GM21526 (cell line): ENCODE results near the gene MAPK13.
"Not testable (repeated sequence)": the region's sequence is repeated elsewhere in the genome, so short reads cannot be mapped to it uniquely, and the experiment has no call there.

Experiments used
- ATAC-seq: cut with Tn5 transposase; IDR thresholded peaks from one replicate; pipeline ENCODE4 v1.9.1; 2021; ENCODE audit warnings: moderate library complexity; ENCODE audit not compliant: unreplicated experiment, low FRiP score

Gene MAPK13

GRCh38 chr6:36126553-36127458 lies 3.5 kb upstream of the MAPK13 start:
- no peak for ATAC-seq

GRCh38 chr6:36127462-36128016 lies 2.8 kb upstream of the MAPK13 start:
- ATAC-seq, result no peak

- no peak for ATAC-seq
Observed at GRCh38 chr6:36128073-36128472, 2.2 kb upstream of the MAPK13 start.

DNA sequence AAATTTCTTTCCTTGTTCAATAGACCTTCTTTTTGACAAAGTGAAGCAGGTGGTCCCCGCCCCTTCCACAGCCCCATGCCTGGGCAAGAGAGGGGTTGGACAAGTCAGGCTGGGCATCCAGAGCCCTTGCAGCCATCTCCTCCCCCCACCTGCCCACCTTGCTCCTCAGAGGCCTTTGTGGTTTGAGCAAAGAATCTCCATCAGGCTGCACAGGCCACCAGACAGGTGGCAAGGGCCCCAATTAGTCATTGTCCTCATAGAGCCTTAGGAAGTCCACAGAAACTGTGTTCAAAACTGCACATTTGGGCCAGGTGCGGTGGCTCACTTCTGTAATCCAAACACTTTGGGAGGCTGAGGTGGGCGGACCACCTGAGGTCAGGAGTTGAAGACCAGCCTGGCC lies 1.5 kb upstream of the MAPK13 start:
- ATAC-seq, result no peak

GRCh38 chr6:36129334-36129733 lies 979 bp upstream of the MAPK13 start:
- not testable (repeated sequence) for ATAC-seq

DNA sequence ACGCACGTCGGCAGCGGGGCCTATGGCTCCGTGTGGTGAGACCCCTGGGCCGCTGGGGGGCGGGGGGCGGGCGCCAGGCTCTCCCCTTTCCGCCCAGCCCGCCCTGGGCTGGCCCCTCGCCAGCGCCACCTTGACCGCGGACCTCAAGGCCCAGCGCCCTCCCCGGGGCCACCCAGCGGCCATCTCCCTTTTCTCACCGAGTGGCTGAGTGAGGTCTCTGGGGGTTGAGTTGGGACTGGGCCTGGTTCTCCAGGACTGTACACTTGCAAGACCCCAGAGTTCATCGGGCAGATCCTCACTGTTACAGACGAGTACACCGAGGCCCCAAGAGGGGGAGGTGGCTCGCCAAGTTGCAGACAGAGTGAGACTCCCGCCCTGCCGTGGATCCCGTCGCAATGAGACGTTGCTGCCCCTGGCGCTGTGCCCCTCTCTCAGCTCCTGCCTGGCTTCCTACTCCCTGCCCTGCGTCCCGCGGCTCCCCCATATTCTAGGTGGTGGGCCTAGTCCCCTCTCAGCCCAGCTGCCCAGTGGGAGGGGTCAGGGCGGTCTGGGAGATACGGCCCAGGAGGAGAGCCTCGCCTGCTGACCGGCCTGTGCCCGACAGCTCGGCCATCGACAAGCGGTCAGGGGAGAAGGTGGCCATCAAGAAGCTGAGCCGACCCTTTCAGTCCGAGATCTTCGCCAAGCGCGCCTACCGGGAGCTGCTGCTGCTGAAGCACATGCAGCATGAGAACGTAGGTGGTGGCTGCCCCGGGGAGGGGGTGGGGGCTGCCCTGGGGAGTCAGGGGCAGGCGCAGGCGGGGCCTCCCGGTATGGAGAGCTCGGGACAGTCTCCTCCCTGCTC lies 576 bp downstream of the MAPK13 start:
- peak; percentile 19 for ATAC-seq

DNA sequence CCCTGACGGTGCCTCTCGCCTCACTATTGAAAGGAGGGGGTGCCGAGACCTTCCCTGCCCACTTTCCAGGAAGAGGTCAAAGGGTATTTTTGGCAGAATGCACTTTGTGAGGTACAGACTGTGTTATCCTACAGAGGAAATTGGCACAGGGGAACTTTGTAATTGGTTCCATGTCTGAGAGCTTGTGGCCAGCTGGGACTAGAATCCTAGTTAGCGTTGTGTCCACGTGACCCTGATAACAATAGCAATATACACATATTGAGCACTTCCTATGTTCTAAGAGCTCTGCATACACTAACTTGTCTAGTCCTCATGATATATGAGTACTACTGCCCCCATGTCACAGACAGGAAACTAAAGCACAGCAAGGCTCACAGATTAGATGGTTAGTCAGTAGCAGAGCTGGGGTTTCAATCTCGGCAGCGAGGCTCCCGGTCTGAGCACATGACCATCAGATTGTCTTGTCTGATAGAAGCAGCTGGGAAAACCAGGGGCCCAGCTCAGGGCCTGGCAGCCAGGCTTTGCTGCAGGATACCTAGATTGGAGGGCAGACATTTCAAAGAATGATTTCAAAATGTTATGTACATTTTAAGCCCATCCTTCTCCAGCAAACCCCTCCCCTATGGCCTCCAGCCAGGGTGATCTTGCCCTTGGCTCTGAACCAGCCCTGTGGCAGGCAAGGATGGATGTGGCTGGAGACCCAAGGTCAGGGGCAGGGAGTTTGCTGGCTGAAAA lies 1.4 kb downstream of the MAPK13 start:
- ATAC-seq, result peak; percentile 77

DNA sequence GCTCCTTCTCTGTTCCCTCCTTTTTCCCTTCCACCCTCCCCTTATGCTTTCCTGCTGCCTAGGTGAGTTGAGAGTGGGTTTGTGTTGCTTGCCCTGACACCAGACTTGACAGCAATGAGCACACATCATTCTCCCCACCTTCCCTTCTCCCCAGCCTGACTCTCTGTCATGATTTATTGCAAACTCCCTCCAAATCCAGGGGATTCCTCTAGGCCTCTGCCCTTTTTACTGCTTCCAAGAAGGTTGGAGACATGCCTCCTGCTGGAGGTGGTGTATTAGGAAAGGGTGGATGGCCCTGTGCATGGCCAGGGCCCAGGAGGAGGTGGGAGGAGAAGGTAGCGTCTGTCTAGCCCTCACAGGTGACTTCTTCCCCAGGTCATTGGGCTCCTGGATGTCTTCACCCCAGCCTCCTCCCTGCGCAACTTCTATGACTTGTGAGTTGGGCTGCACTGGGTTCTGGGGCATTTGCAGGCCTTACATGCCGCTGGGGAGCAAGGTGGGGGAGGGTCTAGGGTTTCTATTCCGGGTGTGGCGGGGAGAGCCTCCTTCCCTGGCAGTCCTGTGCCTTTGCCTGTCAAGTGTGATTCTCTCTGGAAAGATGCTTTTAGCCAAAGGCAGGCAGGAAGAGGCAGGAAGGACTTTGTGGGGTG lies 2.1 kb downstream of the MAPK13 start:
- ATAC-seq, result no peak

GRCh38 chr6:36133148-36133547 lies 2.8 kb downstream of the MAPK13 start:
- ATAC-seq, result no peak

DNA sequence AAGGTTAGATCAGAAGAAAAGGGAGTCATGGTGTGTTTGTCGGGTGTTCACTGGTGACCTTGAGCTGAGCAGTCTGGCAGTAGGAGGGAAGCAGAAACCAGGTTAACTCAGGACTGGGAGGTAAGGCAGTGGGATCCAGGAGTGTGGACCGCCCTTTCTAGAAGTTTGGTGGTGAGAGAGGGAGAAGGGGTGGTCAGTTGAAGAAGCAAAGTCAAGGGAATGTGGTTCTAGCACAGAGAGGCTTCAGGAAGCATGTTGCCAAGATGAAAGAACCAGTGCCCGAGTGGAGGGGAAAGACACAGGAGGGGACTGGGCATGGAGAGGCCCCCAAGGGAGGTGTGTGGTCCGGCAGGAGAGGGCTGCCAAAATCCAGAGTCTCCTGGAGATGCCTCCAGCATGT lies 3.6 kb downstream of the MAPK13 start:
- no peak for ATAC-seq

DNA sequence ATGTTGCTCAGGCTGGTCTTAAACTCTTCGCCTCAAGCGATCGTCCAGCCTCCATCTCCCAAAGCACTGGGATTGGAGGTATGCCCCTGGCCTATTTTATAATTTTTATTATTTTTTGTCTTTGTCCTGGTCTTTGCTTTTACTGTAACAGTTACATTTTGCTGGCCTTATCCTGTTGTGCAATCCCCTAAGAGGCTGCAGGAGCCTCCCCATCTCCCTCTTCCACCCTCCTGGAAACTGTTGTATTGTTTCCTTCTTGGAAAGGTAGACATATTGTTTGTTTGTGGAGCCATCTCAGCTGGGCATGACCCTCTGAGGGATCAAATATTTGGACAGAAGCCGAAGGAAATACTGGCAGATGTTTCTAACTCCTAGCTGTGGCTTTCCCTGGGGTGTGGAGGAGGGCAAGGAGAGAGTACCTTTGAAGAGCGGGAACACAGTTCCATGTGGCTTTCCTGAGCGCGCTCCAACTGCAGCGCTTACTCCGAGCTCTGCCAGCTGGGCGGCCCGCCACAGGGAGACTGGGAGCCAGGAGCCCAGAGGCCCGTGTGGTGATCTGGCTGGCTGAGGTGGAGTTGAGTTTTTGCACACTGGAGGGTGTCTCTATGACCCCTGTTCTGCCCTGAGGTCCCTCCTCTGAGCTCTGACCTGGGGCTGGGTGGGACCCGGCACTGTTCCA lies 4.9 kb downstream of the MAPK13 start:
- ATAC-seq, result no peak

DNA sequence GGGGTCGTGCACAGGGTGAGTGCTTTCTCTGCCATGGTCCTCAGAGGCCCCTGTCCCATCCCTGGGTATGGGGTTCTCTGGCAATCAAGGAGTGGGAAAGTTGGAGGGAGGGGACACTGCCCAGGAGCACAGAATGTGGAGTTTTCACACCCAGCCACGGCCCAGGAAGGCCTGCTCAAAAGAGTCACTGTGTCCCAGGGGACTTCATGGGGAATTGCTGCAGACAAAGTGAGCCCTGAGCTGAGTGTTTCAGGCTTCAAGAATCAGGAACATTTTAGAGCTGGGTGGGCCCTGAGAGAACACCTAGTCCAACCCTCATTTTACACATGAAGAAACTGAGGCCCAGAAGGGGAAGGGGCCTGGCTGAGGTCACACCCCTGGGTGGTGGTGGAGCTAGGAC lies 5.7 kb downstream of the MAPK13 start:
- no peak for ATAC-seq

GRCh38 chr6:36136551-36136950 lies 6.2 kb downstream of the MAPK13 start:
- no peak for ATAC-seq

GRCh38 chr6:36138667-36139066 lies 8.4 kb downstream of the MAPK13 start:
- no peak for ATAC-seq

DNA sequence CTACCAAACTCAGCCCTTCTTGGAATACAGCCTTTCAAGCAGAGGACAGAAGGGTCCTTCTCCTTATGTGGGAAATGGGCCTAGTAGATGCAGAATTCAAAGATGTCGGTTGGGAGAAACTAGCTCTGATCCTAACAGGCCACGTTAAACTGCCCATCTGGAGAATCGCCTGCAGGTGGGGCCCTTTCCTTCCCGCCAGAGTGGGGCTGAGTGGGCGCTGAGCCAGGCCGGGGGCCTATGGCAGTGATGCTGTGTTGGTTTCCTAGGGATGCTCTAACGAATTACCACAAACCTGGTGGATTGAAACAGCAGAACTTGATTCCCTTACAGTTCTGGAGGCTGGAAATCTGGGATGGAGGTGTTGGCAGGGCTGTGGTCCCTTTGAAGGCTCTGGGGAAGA lies 9.1 kb downstream of the MAPK13 start:
- ATAC-seq, result no peak

- no peak for ATAC-seq
Observed at GRCh38 chr6:36139991-36140710, 9.8 kb downstream of the MAPK13 start.

GRCh38 chr6:36141091-36141490 lies 10.8 kb downstream of the MAPK13 start:
- no peak for ATAC-seq

DNA sequence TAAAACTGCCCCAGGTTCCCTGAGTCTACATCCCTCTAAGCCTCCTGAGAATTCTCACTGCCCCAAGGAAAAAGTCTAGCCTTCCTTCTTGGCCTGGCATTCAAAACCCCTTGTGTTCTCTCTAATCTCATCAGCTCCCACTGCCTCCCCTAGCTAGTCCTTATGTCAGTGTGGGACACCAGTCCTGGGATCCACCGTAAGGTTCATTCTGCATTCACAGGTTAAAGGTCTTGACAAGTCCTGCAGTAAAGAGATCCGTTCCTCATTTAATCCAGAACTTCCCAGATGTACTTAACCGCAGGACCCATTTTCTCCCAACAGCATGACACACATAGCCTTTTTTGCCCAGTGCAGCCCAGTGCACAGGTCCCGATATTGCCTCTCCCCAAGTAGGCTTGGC lies 11.6 kb downstream of the MAPK13 start:
- no peak for ATAC-seq
